ENCODE results near the gene CHRND. TPM values are rescaled to one million over a fixed set of nuclear protein-coding genes. Genes with fewer than 3 reads are reported as not detected.

The CHRND gene
- total and polyA plus RNA-seq, 2 of the 8 experiments (the other 6 are each of a cell fraction or from before 2014, with no cell fraction given): 0.24 TPM; not detected in 1

DNA sequence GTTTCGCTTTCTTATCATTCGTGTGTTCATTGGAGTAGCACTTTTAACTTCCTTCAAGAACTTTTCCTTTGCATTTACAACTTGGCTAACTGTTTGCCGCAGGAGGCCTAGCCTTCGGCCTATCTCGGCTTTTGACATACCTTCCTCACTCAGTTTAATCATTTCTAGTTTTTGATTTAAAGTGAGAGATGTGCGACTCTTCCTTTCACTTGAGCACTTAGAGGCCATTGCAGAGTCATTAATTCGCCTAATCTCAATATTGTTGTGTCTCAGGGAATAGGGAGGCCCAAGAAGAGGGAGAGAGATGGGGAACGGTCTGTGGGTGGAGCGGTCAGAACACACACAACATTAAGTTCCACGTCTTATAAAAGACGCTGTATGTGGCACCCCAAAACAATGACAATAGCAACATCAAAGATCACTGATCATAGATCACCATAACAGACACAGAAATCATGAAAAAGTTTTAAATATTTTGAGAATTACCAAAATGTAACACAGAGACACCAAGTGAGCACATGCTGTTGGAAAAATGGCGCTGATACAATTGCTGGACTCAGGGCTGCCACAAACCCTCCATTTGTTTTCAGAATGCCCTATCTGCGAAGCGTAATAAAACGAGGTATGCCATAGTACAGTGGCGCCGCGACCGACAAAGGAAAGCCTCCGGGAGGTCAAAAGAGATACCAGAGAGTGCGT, 23.8 kb downstream of the CHRND start:
- H3K18ac ChIP-seq (ENCODE audit: extremely low read depth, low read length): peak overlapping the region; percentile 90
- no peak overlapping the region for H2BK15ac ChIP-seq (ENCODE audit: low read length)
- peak overlapping the region; percentile 81 to 94 (median 90) for H3K4me3 ChIP-seq (ENCODE audit: extremely low read depth in 1 of 4, insufficient read depth in 2 of 4, low read depth in 3 of 4, low read length in 4 of 4)
- no peak overlapping the region for H2BK120ac ChIP-seq (replicated peaks; ENCODE audit: low read depth, low read length)
- WGBS, 2 experiments (ENCODE audit: extremely low coverage in 1 of 2, insufficient coverage in 1 of 2, insufficient read length in 1 of 2, insufficient replicate concordance in 2 of 2, low coverage in 1 of 2, low lambda C conversion rate in 2 of 2, missing lambda C conversion rate in 1 of 2): 31% methylated on average over 21 of the region's 21 CpGs; no CpG with 5 or more reads in 1 of the 2 experiments
- CTCF ChIA-PET (ENCODE audit: partially characterized antibody): interaction anchor here (0.9 to 1.5 kb wide), 2 partner anchors 11 to 12 kb away, joined by 4 to 5 read pairs; partner anchors contain the start of gene CHRNG
- H3K56ac ChIP-seq (replicated peaks; ENCODE audit: insufficient read length, low read depth, low read length): no peak overlapping the region
- POLR2A ChIA-PET (ENCODE audit: partially characterized antibody): interaction anchor here (1.0 to 2.8 kb wide), 10 partner anchors 9 to 42 kb away, joined by 3 to 24 read pairs (median 4); partner anchors contain the start of genes CHRNG and PRSS56
- H3K14ac ChIP-seq (ENCODE audit: insufficient read length): no peak overlapping the region
- H2BK20ac ChIP-seq (ENCODE audit: low read length): no peak overlapping the region
- peaks cover 19% of the 10 kb centered on the region for H3K79me1 ChIP-seq (ENCODE audit: low read depth, low read length)
- DNase-seq (ENCODE audit: low read depth in 1 of 2, low spot score in 2 of 2) (no peak), FAIRE-seq (no peak)
- peaks cover 5 to 12% of the 10 kb centered on the region in 2 experiments for H4K20me1 ChIP-seq (replicated peaks in 1 of 2; ENCODE audit: control insufficient read depth in 1 of 2, insufficient read depth in 2 of 2, low read length in 2 of 2)
- H3K36me3 ChIP-seq (ENCODE audit: control insufficient read depth in 2 of 4, insufficient read depth in 4 of 4, low read length in 3 of 4): peaks cover 0 to 9% (median under 1%) of the 10 kb centered on the region in 4 experiments; a peak in 3 of 8 replicates
- H4K91ac ChIP-seq (replicated peaks; ENCODE audit: insufficient read length, low read length): no peak overlapping the region
- H3K27me3 ChIP-seq (replicated peaks in 1 of 4; ENCODE audit: control insufficient read depth in 3 of 4, extremely low read depth in 1 of 4, insufficient read depth in 3 of 4, low read length in 3 of 4): no peaks in the 10 kb centered on the region
- peak overlapping the region; percentile 46 for H4K5ac ChIP-seq (ENCODE audit: insufficient read length, low read depth, low read length)
- H2BK12ac ChIP-seq (ENCODE audit: low read depth, low read length): peak overlapping the region; percentile 64; the same call in 1 of the 2 replicates
- peak overlapping the region; percentile 62; the same call in 1 of the 2 replicates for H2AFZ ChIP-seq (ENCODE audit: low read length)
- no peak overlapping the region for H3K23ac ChIP-seq (ENCODE audit: insufficient read length)
- H2BK5ac ChIP-seq (ENCODE audit: low read depth, low read length): peak overlapping the region; percentile 92
- no peak overlapping the region for H3K4ac ChIP-seq (replicated peaks; ENCODE audit: insufficient read length, low read depth, low read length)
- no peaks in the 10 kb centered on the region for H3K9me3 ChIP-seq (ENCODE audit: insufficient read depth in 2 of 2, low read depth in 1 of 2, low read length in 1 of 2)
- H3K27ac ChIP-seq (ENCODE audit: low read depth, low read length): peak overlapping the region; percentile 88
- peaks cover 16 to 63% of the 10 kb centered on the region in 2 experiments for H3K79me2 ChIP-seq (ENCODE audit: control insufficient read depth in 1 of 2, insufficient read depth in 2 of 2, low read length in 2 of 2)
- peak overlapping the region; percentile 97; the same call in 1 of the 2 replicates for H4K8ac ChIP-seq (ENCODE audit: extremely low read depth, insufficient read depth, low read length)
- H3K4me2 ChIP-seq (ENCODE audit: insufficient read depth in 1 of 2, low read depth in 2 of 2, low read length in 2 of 2): peak overlapping the region; percentile 89
- H3K9ac ChIP-seq (replicated peaks in 1 of 4; ENCODE audit: extremely low read depth in 1 of 4, low read depth in 3 of 4, low read length in 3 of 4): peak overlapping the region; percentile 72 to 93 (median 85)
- peaks cover 12% of the 10 kb centered on the region; the same call in 1 of the 2 replicates for H3K23me2 ChIP-seq (ENCODE audit: low read depth, low read length)
- H3K4me1 ChIP-seq (replicated peaks in 1 of 4; ENCODE audit: control insufficient read depth in 3 of 4, insufficient read depth in 4 of 4, low read length in 3 of 4): peaks cover 0 to 6% (median 5%) of the 10 kb centered on the region in 4 experiments; a peak in 6 of 7 replicates
- H2AK5ac ChIP-seq (ENCODE audit: low read depth, low read length): peak overlapping the region; percentile 25; the same call in 1 of the 2 replicates
- no peak for TF ChIP-seq CHD2 (IDR thresholded peaks at IDR 0.05; ENCODE audit: low read length)
- TF ChIP-seq GTF2F1 (IDR thresholded peaks at IDR 0.05; ENCODE audit: borderline replicate concordance, low read depth, low read length): no peak
- no peak for TF ChIP-seq BCL11A (IDR thresholded peaks at IDR 0.05; ENCODE audit: low read depth in 2 of 2, low read length in 2 of 2)
- TF ChIP-seq RFX5 (IDR thresholded peaks at IDR 0.05; ENCODE audit: borderline replicate concordance, low read depth, low read length): no peak
- TF ChIP-seq, protein P1, sequence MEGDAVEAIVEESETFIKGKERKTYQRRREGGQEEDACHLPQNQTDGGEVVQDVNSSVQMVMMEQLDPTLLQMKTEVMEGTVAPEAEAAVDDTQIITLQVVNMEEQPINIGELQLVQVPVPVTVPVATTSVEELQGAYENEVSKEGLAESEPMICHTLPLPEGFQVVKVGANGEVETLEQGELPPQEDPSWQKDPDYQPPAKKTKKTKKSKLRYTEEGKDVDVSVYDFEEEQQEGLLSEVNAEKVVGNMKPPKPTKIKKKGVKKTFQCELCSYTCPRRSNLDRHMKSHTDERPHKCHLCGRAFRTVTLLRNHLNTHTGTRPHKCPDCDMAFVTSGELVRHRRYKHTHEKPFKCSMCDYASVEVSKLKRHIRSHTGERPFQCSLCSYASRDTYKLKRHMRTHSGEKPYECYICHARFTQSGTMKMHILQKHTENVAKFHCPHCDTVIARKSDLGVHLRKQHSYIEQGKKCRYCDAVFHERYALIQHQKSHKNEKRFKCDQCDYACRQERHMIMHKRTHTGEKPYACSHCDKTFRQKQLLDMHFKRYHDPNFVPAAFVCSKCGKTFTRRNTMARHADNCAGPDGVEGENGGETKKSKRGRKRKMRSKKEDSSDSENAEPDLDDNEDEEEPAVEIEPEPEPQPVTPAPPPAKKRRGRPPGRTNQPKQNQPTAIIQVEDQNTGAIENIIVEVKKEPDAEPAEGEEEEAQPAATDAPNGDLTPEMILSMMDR (IDR thresholded peaks at IDR 0.05; ENCODE audit: control extremely low read depth in 1 of 3, insufficient read depth in 1 of 3, low read depth in 1 of 3, low read length in 3 of 3): no peak
